Measurements from ENCODE around the gene HAPSTR1. TPM values are rescaled to one million over a fixed set of nuclear protein-coding genes. Genes with fewer than 3 reads are reported as not detected.

HAPSTR1 gene
- total and polyA plus RNA-seq, 3 experiments from 2014 or later = 21.3 to 61.2 (median 60.4) TPM

- no peak for DNase-seq
- Mint-ChIP-seq H3K27me3 (peaks cover 0 to 2% of the 10 kb centered on the region in 2 donors), H3K4me3 (peak overlapping the region; percentile 66 to 86 (median 81)), H3K36me3 (peaks cover 15 to 90% (median 39%) of the 10 kb centered on the region in 3 donors), H3K27ac (peak overlapping the region in 7 of 8 donors; percentile 25 to 90 (median 78)), H3K4me1 (peaks cover 88 to 96% (median 95%) of the 10 kb centered on the region in 3 donors), H3K9me3 (no peaks in the 10 kb centered on the region)
- CTCF ChIA-PET = interaction anchor here (1.1 to 4.3 kb wide), 3 partner anchors 11 to 91 kb away, joined by 3 to 14 read pairs (median 12); no protein-coding TSS in a partner anchor
- peaks cover 36% of the 10 kb centered on the region for H3K36me3 ChIP-seq (ENCODE audit: insufficient read depth, low read length)
- H3K4me1 ChIP-seq (ENCODE audit: insufficient read depth, low read length) = peaks cover 94% of the 10 kb centered on the region
- H3K9me3 ChIP-seq (ENCODE audit: low read length) = no peaks in the 10 kb centered on the region
- POLR2A ChIA-PET = interaction anchor here (0.6 to 0.7 kb wide), 2 partner anchors 14 to 20 kb away, joined by 3 to 10 read pairs; no protein-coding TSS in a partner anchor
- no peak overlapping the region for H3K4me3 ChIP-seq (ENCODE audit: low read length)
- H3K27me3 ChIP-seq (ENCODE audit: insufficient read depth, low read length, poor library complexity, severe bottlenecking) = no peaks in the 10 kb centered on the region
- H3K27ac ChIP-seq (ENCODE audit: low read depth, low read length) = no peak overlapping the region
Measured at GRCh38 chr16:9099131-9099625, 7.7 kb downstream of the HAPSTR1 start.

GRCh38 chr16:9102379-9102778 lies 10.9 kb downstream of the HAPSTR1 start:
- POLR2A ChIA-PET = interaction anchor here (4.2 kb wide), 1 partner anchor 10 kb away, joined by 40 read pairs; the partner anchor contains the start of gene HAPSTR1
- Histone ChIP-seq H3K4me1 (ENCODE audit: insufficient read depth, low read length) (peaks cover 99% of the 10 kb centered on the region), H3K9me3 (ENCODE audit: low read length) (no peaks in the 10 kb centered on the region), H3K27ac (ENCODE audit: low read depth, low read length) (peak overlapping the region; percentile 27), H3K27me3 (ENCODE audit: insufficient read depth, low read length, poor library complexity, severe bottlenecking) (no peaks in the 10 kb centered on the region), H3K36me3 (ENCODE audit: insufficient read depth, low read length) (peaks cover 50% of the 10 kb centered on the region), H3K4me3 (ENCODE audit: low read length) (no peak overlapping the region)
- H3K27ac Mint-ChIP-seq = peak overlapping the region; percentile 71 to 95 (median 89)
- peaks cover 94 to 100% (median 100%) of the 10 kb centered on the region in 3 donors for H3K4me1 Mint-ChIP-seq
- H3K9me3 Mint-ChIP-seq = no peaks in the 10 kb centered on the region
- H3K4me3 Mint-ChIP-seq = peak overlapping the region; percentile 65 to 84 (median 82)
- CTCF ChIA-PET = interaction anchor here (1.2 to 4.3 kb wide), 6 partner anchors 11 to 222 kb away, joined by 3 to 27 read pairs (median 7); partner anchors contain the start of gene HAPSTR1
- DNase-seq = no peak
- peaks cover 0 to 2% of the 10 kb centered on the region in 2 donors for H3K27me3 Mint-ChIP-seq
- H3K36me3 Mint-ChIP-seq = peaks cover 14 to 96% (median 42%) of the 10 kb centered on the region in 3 donors

- CTCF ChIA-PET = interaction anchor here (1.0 to 3.8 kb wide), 5 partner anchors 11 to 223 kb away, joined by 3 to 27 read pairs (median 4); partner anchors contain the start of gene HAPSTR1
- H3K27ac ChIP-seq (ENCODE audit: low read depth, low read length) = peak overlapping the region; percentile 27
- H3K9me3 ChIP-seq (ENCODE audit: low read length) = no peaks in the 10 kb centered on the region
- Mint-ChIP-seq H3K4me3 (peak overlapping the region; percentile 73 to 84 (median 82)), H3K4me1 (peaks cover 94 to 100% (median 100%) of the 10 kb centered on the region in 3 donors), H3K36me3 (peaks cover 14 to 96% (median 37%) of the 10 kb centered on the region in 3 donors), H3K27ac (peak overlapping the region; percentile 71 to 95 (median 89)), H3K9me3 (no peaks in the 10 kb centered on the region), H3K27me3 (peaks cover 0 to 2% of the 10 kb centered on the region in 2 donors)
- POLR2A ChIA-PET = interaction anchor here (4.2 kb wide), 1 partner anchor 11 kb away, joined by 40 read pairs; the partner anchor contains the start of gene HAPSTR1
- H3K4me3 ChIP-seq (ENCODE audit: low read length) = no peak overlapping the region
- peaks cover 99% of the 10 kb centered on the region for H3K4me1 ChIP-seq (ENCODE audit: insufficient read depth, low read length)
- DNase-seq = peak in 3 of 5 donors; percentile 40 to 54 (median 44)
- no peaks in the 10 kb centered on the region for H3K27me3 ChIP-seq (ENCODE audit: insufficient read depth, low read length, poor library complexity, severe bottlenecking)
- H3K36me3 ChIP-seq (ENCODE audit: insufficient read depth, low read length) = peaks cover 55% of the 10 kb centered on the region
Measured at GRCh38 chr16:9102943-9103342, 11.5 kb downstream of the HAPSTR1 start.

GRCh38 chr16:9103546-9103945 lies 12.1 kb downstream of the HAPSTR1 start:
- Histone ChIP-seq H3K4me1 (ENCODE audit: insufficient read depth, low read length) (peaks cover 98% of the 10 kb centered on the region), H3K36me3 (ENCODE audit: insufficient read depth, low read length) (peaks cover 58% of the 10 kb centered on the region), H3K27me3 (ENCODE audit: insufficient read depth, low read length, poor library complexity, severe bottlenecking) (no peaks in the 10 kb centered on the region), H3K27ac (ENCODE audit: low read depth, low read length) (no peak overlapping the region), H3K4me3 (ENCODE audit: low read length) (no peak overlapping the region), H3K9me3 (ENCODE audit: low read length) (no peaks in the 10 kb centered on the region)
- H3K27me3 Mint-ChIP-seq = peaks cover 0 to 2% of the 10 kb centered on the region in 2 donors
- peak overlapping the region in 7 of 8 donors; percentile 71 to 95 (median 88) for H3K27ac Mint-ChIP-seq
- peaks cover 91 to 100% (median 97%) of the 10 kb centered on the region in 3 donors for H3K4me1 Mint-ChIP-seq
- CTCF ChIA-PET = interaction anchor here (1.0 to 3.8 kb wide), 5 partner anchors 12 to 223 kb away, joined by 3 to 27 read pairs (median 4); partner anchors contain the start of gene HAPSTR1
- POLR2A ChIA-PET = interaction anchor here (4.2 kb wide), 1 partner anchor 11 kb away, joined by 40 read pairs; the partner anchor contains the start of gene HAPSTR1
- no peak for DNase-seq
- peaks cover 10 to 94% (median 32%) of the 10 kb centered on the region in 3 donors for H3K36me3 Mint-ChIP-seq
- H3K9me3 Mint-ChIP-seq = no peaks in the 10 kb centered on the region
- H3K4me3 Mint-ChIP-seq = peak overlapping the region; percentile 73 to 84 (median 82)

GRCh38 chr16:9105189-9105588 lies 13.7 kb downstream of the HAPSTR1 start:
- POLR2A ChIA-PET = no interaction called here

GRCh38 chr16:9107025-9107970 lies 15.9 kb downstream of the HAPSTR1 start:
- CTCF ChIA-PET = no interaction called here
- H3K4me3 Mint-ChIP-seq = peak overlapping the region; percentile 13 to 80 (median 65)
- Histone ChIP-seq H3K4me3 (ENCODE audit: low read length) (no peak overlapping the region), H3K36me3 (ENCODE audit: insufficient read depth, low read length) (peaks cover 60% of the 10 kb centered on the region), H3K27ac (ENCODE audit: low read depth, low read length) (no peak overlapping the region), H3K27me3 (ENCODE audit: insufficient read depth, low read length, poor library complexity, severe bottlenecking) (no peaks in the 10 kb centered on the region), H3K4me1 (ENCODE audit: insufficient read depth, low read length) (peaks cover 96% of the 10 kb centered on the region), H3K9me3 (ENCODE audit: low read length) (no peaks in the 10 kb centered on the region)
- peaks cover 90 to 100% (median 97%) of the 10 kb centered on the region in 3 donors for H3K4me1 Mint-ChIP-seq
- H3K27ac Mint-ChIP-seq = peak overlapping the region in 7 of 8 donors; percentile 8 to 89 (median 72)
- no peak for DNase-seq
- POLR2A ChIA-PET = no interaction called here
- no peaks in the 10 kb centered on the region for H3K9me3 Mint-ChIP-seq
- peaks cover 9 to 93% (median 34%) of the 10 kb centered on the region in 3 donors for H3K36me3 Mint-ChIP-seq
- H3K27me3 Mint-ChIP-seq = peaks cover 0 to 2% of the 10 kb centered on the region in 2 donors

More at GRCh38 chr16:9105189-9105588, 13.7 kb downstream of the HAPSTR1 start:
- H3K4me3 ChIP-seq (ENCODE audit: low read length) = no peak overlapping the region
- peaks cover 61% of the 10 kb centered on the region for H3K36me3 ChIP-seq (ENCODE audit: insufficient read depth, low read length)
- H3K27ac Mint-ChIP-seq = peak overlapping the region in 5 of 8 donors; percentile 28 to 91 (median 73)
- DNase-seq = no peak
- H3K4me1 ChIP-seq (ENCODE audit: insufficient read depth, low read length) = peaks cover 98% of the 10 kb centered on the region
- H3K36me3 Mint-ChIP-seq = peaks cover 9 to 95% (median 38%) of the 10 kb centered on the region in 3 donors
- H3K27me3 Mint-ChIP-seq = peaks cover 0 to 2% of the 10 kb centered on the region in 2 donors
- no peaks in the 10 kb centered on the region for H3K9me3 Mint-ChIP-seq
- CTCF ChIA-PET = no interaction called here
- H3K27ac ChIP-seq (ENCODE audit: low read depth, low read length) = no peak overlapping the region
- peaks cover 92 to 100% (median 97%) of the 10 kb centered on the region in 3 donors for H3K4me1 Mint-ChIP-seq
- H3K27me3 ChIP-seq (ENCODE audit: insufficient read depth, low read length, poor library complexity, severe bottlenecking) = no peaks in the 10 kb centered on the region
- peak overlapping the region; percentile 27 to 67 (median 44) for H3K4me3 Mint-ChIP-seq
- H3K9me3 ChIP-seq (ENCODE audit: low read length) = no peaks in the 10 kb centered on the region

- DNase-seq = no peak
- Histone ChIP-seq H3K4me1 (ENCODE audit: insufficient read depth, low read length) (peaks cover 96% of the 10 kb centered on the region), H3K27me3 (ENCODE audit: insufficient read depth, low read length, poor library complexity, severe bottlenecking) (no peaks in the 10 kb centered on the region), H3K9me3 (ENCODE audit: low read length) (no peaks in the 10 kb centered on the region), H3K4me3 (ENCODE audit: low read length) (peak overlapping the region; percentile 13), H3K36me3 (ENCODE audit: insufficient read depth, low read length) (peaks cover 41% of the 10 kb centered on the region), H3K27ac (ENCODE audit: low read depth, low read length) (no peak overlapping the region)
- Mint-ChIP-seq H3K27me3 (no peaks in the 10 kb centered on the region), H3K4me1 (peaks cover 92 to 100% (median 97%) of the 10 kb centered on the region in 3 donors), H3K4me3 (peak overlapping the region in 6 of 7 donors; percentile 46 to 83 (median 66)), H3K9me3 (no peaks in the 10 kb centered on the region), H3K36me3 (peaks cover 3 to 91% (median 22%) of the 10 kb centered on the region in 3 donors), H3K27ac (peak overlapping the region in 7 of 8 donors; percentile 62 to 83 (median 73))
- CTCF ChIA-PET = interaction anchor here (1.2 to 1.6 kb wide), 2 partner anchors 26 to 101 kb away, joined by 4 read pairs; no protein-coding TSS in a partner anchor
- POLR2A ChIA-PET = interaction anchor here (2.0 kb wide), 1 partner anchor 18 kb away, joined by 7 read pairs; the partner anchor contains the start of gene HAPSTR1
Measured at GRCh38 chr16:9109255-9109654, 17.8 kb downstream of the HAPSTR1 start.
